Colonic mucosa (tissue), 4 donors: ENCODE measurements around the gene JPH3. TPM values are rescaled to one million over a fixed set of nuclear protein-coding genes. Genes with fewer than 3 reads are reported as not detected.

Source experiments
- DNase-seq: peaks from one replicate; pipeline ENCODE4 v3.0.0-alpha.2; 2020
- H3K27ac ChIP-seq: fragments of 200-600 bp; one replicate; pipeline ENCODE4 v1.8.0; 2021
- H3K27me3 ChIP-seq: fragments of 200-600 bp; one replicate; pipeline ENCODE4 v1.8.0; 2021
- H3K36me3 ChIP-seq: fragments of 200-600 bp; one replicate; pipeline ENCODE4 v1.8.0; 2021
- H3K4me1 ChIP-seq: fragments of 200-600 bp; one replicate; pipeline ENCODE4 v1.8.0; 2021; ENCODE audit warnings: mild to moderate bottlenecking
- H3K4me3 ChIP-seq: fragments of 200-600 bp; one replicate; pipeline ENCODE4 v1.8.0; 2021
- H3K9ac ChIP-seq, 2 donors: one replicate each; pipeline ENCODE4 v1.7.0; 2013; ENCODE audit warnings: control low read depth in 2 of 2, low read depth in 2 of 2, low read length in 2 of 2
- H3K9me3 ChIP-seq: fragments of 200-600 bp; one replicate; pipeline ENCODE4 v1.8.0; 2021
- CTCF ChIP-seq: fragments of 200-600 bp; IDR thresholded peaks from one replicate; pipeline ENCODE4 v1.8.0; 2022; ENCODE audit warnings: antibody characterized with exemption, mild to moderate bottlenecking
- intact Hi-C: fragments of 100-400 bp; cut with DNase I; formaldehyde crosslinking; loops from one replicate; pipeline ENCODE4 v1.14.1; 2022
- total RNA-seq, 2 donors: library from RNA; stranded (reverse); fragmentation: NEBNext Ultra II Directional in 1 of 2; extraction: Animal tissue kit (Norgen Biotek cat#: 25700) in 1 of 2; gene quantifications; one replicate each; pipeline ENCODE4 v1.2.1, GENCODE V29; 2021
- donor health status: healthy.
- donor health status: DM: no; HTN: no; CAD: no.
- donor health status: DM: no; HTN: no; CAD: no.

Gene JPH3
- total RNA-seq, 2 donors from 2014 or later, result 0.15 to 0.42 TPM

- H3K27me3 ChIP-seq, result no peaks in the 10 kb centered on the region
- H3K9ac ChIP-seq, result no peak overlapping the region
- H3K36me3 ChIP-seq, result no peaks in the 10 kb centered on the region
- TF ChIP-seq CTCF, result no peak
- H3K9me3 ChIP-seq, result no peaks in the 10 kb centered on the region
- H3K4me3 ChIP-seq, result no peak overlapping the region
- no peak for DNase-seq
- no peaks in the 10 kb centered on the region for H3K4me1 ChIP-seq
- intact Hi-C loops, result loop anchor here (5.0 kb wide), 1 partner anchor 185 kb away; no protein-coding TSS in a partner anchor
- no peak overlapping the region for H3K27ac ChIP-seq
Observed at GRCh38 chr16:87587636-87588035, 14.7 kb upstream of the JPH3 start.

- intact Hi-C loops, result no loop called here
- H3K9me3 ChIP-seq, result no peaks in the 10 kb centered on the region
- no peak overlapping the region for H3K27ac ChIP-seq
- DNase-seq, result no peak
- H3K4me3 ChIP-seq, result no peak overlapping the region
- no peak overlapping the region for H3K9ac ChIP-seq
- no peaks in the 10 kb centered on the region for H3K27me3 ChIP-seq
- TF ChIP-seq CTCF, result no peak
- no peaks in the 10 kb centered on the region for H3K36me3 ChIP-seq
- H3K4me1 ChIP-seq, result no peaks in the 10 kb centered on the region
Observed at GRCh38 chr16:87592018-87592712, 10.1 kb upstream of the JPH3 start.

- H3K9ac ChIP-seq, result no peak overlapping the region
- no peaks in the 10 kb centered on the region for H3K4me1 ChIP-seq
- intact Hi-C loops, result no loop called here
- TF ChIP-seq CTCF, result no peak
- H3K27me3 ChIP-seq, result no peaks in the 10 kb centered on the region
- H3K9me3 ChIP-seq, result no peaks in the 10 kb centered on the region
- H3K36me3 ChIP-seq, result no peaks in the 10 kb centered on the region
- no peak overlapping the region for H3K27ac ChIP-seq
- H3K4me3 ChIP-seq, result no peak overlapping the region
- no peak for DNase-seq
Observed at GRCh38 chr16:87593710-87594258, 8.5 kb upstream of the JPH3 start.

- no peaks in the 10 kb centered on the region for H3K9me3 ChIP-seq
- intact Hi-C loops, result no loop called here
- TF ChIP-seq CTCF, result no peak
- no peak overlapping the region for H3K4me3 ChIP-seq
- H3K36me3 ChIP-seq, result no peaks in the 10 kb centered on the region
- no peak overlapping the region for H3K27ac ChIP-seq
- no peak for DNase-seq
- no peaks in the 10 kb centered on the region for H3K4me1 ChIP-seq
- H3K27me3 ChIP-seq, result no peaks in the 10 kb centered on the region
- H3K9ac ChIP-seq, result no peak overlapping the region
Observed at GRCh38 chr16:87595712-87596111, 6.6 kb upstream of the JPH3 start.

- no peaks in the 10 kb centered on the region for H3K4me1 ChIP-seq
- no peak for DNase-seq
- H3K27ac ChIP-seq, result no peak overlapping the region
- H3K27me3 ChIP-seq, result peaks cover 13% of the 10 kb centered on the region
- H3K36me3 ChIP-seq, result no peaks in the 10 kb centered on the region
- intact Hi-C loops, result no loop called here
- no peak for TF ChIP-seq CTCF
- H3K9ac ChIP-seq, result no peak overlapping the region
- H3K9me3 ChIP-seq, result no peaks in the 10 kb centered on the region
- H3K4me3 ChIP-seq, result no peak overlapping the region
Observed at GRCh38 chr16:87597324-87597830, 4.9 kb upstream of the JPH3 start.
